ENCODE measurements around the gene PLA2G2F. TPM values are rescaled to one million over a fixed set of nuclear protein-coding genes. Genes with fewer than 3 reads are reported as not detected.

PLA2G2F gene
- total and polyA plus RNA-seq, 2 of the 8 experiments (the other 6 are each of a cell fraction or from before 2014, with no cell fraction given) = not detected

GRCh38 chr1:20119347-20119746 lies 19.8 kb upstream of the PLA2G2F start, which contains the start of gene PLA2G2D:
TSS of gene PLA2G2D (minus strand) at chr1:20119536. CDS start at chr1:20119498, 38 bp downstream.
- FAIRE-seq (no peak), DNase-seq (ENCODE audit: low read depth in 1 of 2, low spot score in 2 of 2) (no peak)
- no peak within 1 kb of the TSS for H4K5ac ChIP-seq (ENCODE audit: insufficient read length, low read depth, low read length)
- no peak within 1 kb of the TSS for H3K56ac ChIP-seq (replicated peaks; ENCODE audit: insufficient read length, low read depth, low read length)
- no peak within 1 kb of the TSS for H3K4me3 ChIP-seq (ENCODE audit: extremely low read depth in 1 of 4, insufficient read depth in 2 of 4, low read depth in 3 of 4, low read length in 4 of 4)
- H2BK12ac ChIP-seq (ENCODE audit: low read depth, low read length) = no peak within 1 kb of the TSS; the same call in 1 of the 2 replicates
- H4K20me1 ChIP-seq (replicated peaks in 1 of 2; ENCODE audit: control insufficient read depth in 1 of 2, insufficient read depth in 2 of 2, low read length in 2 of 2) = no peaks in the 10 kb centered on the region
- H3K4ac ChIP-seq (replicated peaks; ENCODE audit: insufficient read length, low read depth, low read length) = no peak within 1 kb of the TSS
- no peaks in the 10 kb centered on the region for H3K36me3 ChIP-seq (ENCODE audit: control insufficient read depth in 2 of 4, insufficient read depth in 4 of 4, low read length in 3 of 4)
- H3K23ac ChIP-seq (ENCODE audit: insufficient read length) = no peak within 1 kb of the TSS
- no peak within 1 kb of the TSS for H3K27ac ChIP-seq (ENCODE audit: low read depth, low read length)
- no peak within 1 kb of the TSS for H2BK20ac ChIP-seq (ENCODE audit: low read length)
- no peaks in the 10 kb centered on the region for H3K9me3 ChIP-seq (ENCODE audit: insufficient read depth in 2 of 2, low read depth in 1 of 2, low read length in 1 of 2)
- H4K91ac ChIP-seq (replicated peaks; ENCODE audit: insufficient read length, low read length) = no peak within 1 kb of the TSS
- no peaks in the 10 kb centered on the region for H3K79me2 ChIP-seq (ENCODE audit: control insufficient read depth in 1 of 2, insufficient read depth in 2 of 2, low read length in 2 of 2)
- H3K4me1 ChIP-seq (replicated peaks in 1 of 4; ENCODE audit: control insufficient read depth in 3 of 4, insufficient read depth in 4 of 4, low read length in 3 of 4) = peaks cover 0 to 2% (median under 1%) of the 10 kb centered on the region in 4 experiments; a peak in 4 of 7 replicates
- H3K23me2 ChIP-seq (ENCODE audit: low read depth, low read length) = no peaks in the 10 kb centered on the region
- no peak within 1 kb of the TSS for H2BK15ac ChIP-seq (ENCODE audit: low read length)
- no peak within 1 kb of the TSS for H2BK5ac ChIP-seq (ENCODE audit: low read depth, low read length)
- 100% methylated on average over 1 of the region's 2 CpGs; no CpG with 5 or more reads in 1 of the 2 experiments for WGBS, 2 experiments (ENCODE audit: extremely low coverage in 1 of 2, insufficient coverage in 1 of 2, insufficient read length in 1 of 2, insufficient replicate concordance in 2 of 2, low coverage in 1 of 2, low lambda C conversion rate in 2 of 2, missing lambda C conversion rate in 1 of 2)
- H3K4me2 ChIP-seq (ENCODE audit: insufficient read depth in 1 of 2, low read depth in 2 of 2, low read length in 2 of 2) = no peak within 1 kb of the TSS
- ChIA-PET CTCF (ENCODE audit: partially characterized antibody) (interaction anchor here (1.5 kb wide), 1 partner anchor 46 kb away, joined by 3 read pairs; no protein-coding TSS in a partner anchor), POLR2A (ENCODE audit: partially characterized antibody) (interaction anchor here (0.6 kb wide), 1 partner anchor 58 kb away, joined by 4 read pairs; no protein-coding TSS in a partner anchor)
- no peaks in the 10 kb centered on the region for H3K27me3 ChIP-seq (replicated peaks in 1 of 4; ENCODE audit: control insufficient read depth in 3 of 4, extremely low read depth in 1 of 4, insufficient read depth in 3 of 4, low read length in 3 of 4)
- no peak within 1 kb of the TSS for H2AK5ac ChIP-seq (ENCODE audit: low read depth, low read length)
- H3K14ac ChIP-seq (ENCODE audit: insufficient read length) = no peak within 1 kb of the TSS
- H3K18ac ChIP-seq (ENCODE audit: extremely low read depth, low read length) = no peak within 1 kb of the TSS
- H3K79me1 ChIP-seq (ENCODE audit: low read depth, low read length) = no peaks in the 10 kb centered on the region
- H3K9ac ChIP-seq (replicated peaks in 1 of 4; ENCODE audit: extremely low read depth in 1 of 4, low read depth in 3 of 4, low read length in 3 of 4) = no peak within 1 kb of the TSS
- no peak within 1 kb of the TSS for H2AFZ ChIP-seq (ENCODE audit: low read length)
- H2BK120ac ChIP-seq (replicated peaks; ENCODE audit: low read depth, low read length) = no peak within 1 kb of the TSS
- H4K8ac ChIP-seq (ENCODE audit: extremely low read depth, insufficient read depth, low read length) = no peak within 1 kb of the TSS
- TF ChIP-seq KDM5A (IDR thresholded peaks at IDR 0.05; ENCODE audit: low read length) (no peak), SUZ12 (IDR thresholded peaks at IDR 0.05; ENCODE audit: low read length) (no peak), GTF2F1 (IDR thresholded peaks at IDR 0.05; ENCODE audit: borderline replicate concordance, low read depth, low read length) (no peak), BCL11A (IDR thresholded peaks at IDR 0.05; ENCODE audit: low read depth in 2 of 2, low read length in 2 of 2) (no peak), SRF (IDR thresholded peaks at IDR 0.05; ENCODE audit: low read depth, low read length) (no peak), MAFK (IDR thresholded peaks at IDR 0.05; ENCODE audit: low read depth, low read length) (no peak), SP1 (IDR thresholded peaks at IDR 0.05; ENCODE audit: low read depth, low read length) (no peak), FOSL1 (IDR thresholded peaks at IDR 0.05; ENCODE audit: insufficient read depth, low read depth, low read length) (no peak), CTCF (IDR thresholded peaks at IDR 0.05; ENCODE audit: control extremely low read depth in 1 of 3, insufficient read depth in 1 of 3, low read depth in 1 of 3, low read length in 3 of 3) (no peak), SIRT6 (IDR thresholded peaks at IDR 0.05; ENCODE audit: low read length) (no peak), TBP (IDR thresholded peaks at IDR 0.05; ENCODE audit: low read depth, low read length) (no peak), RFX5 (IDR thresholded peaks at IDR 0.05; ENCODE audit: borderline replicate concordance, low read depth, low read length) (no peak)
